Measurements from ENCODE around the gene NAP1L4.

GRCh38 chr11:3008746-3009336, 16.7 kb upstream of the NAP1L4 start:
- TF ChIP-seq SIN3A (IDR thresholded peaks at IDR 0.05; ENCODE audit: low read depth) (no peak), POLR2A (IDR thresholded peaks at IDR 0.05; ENCODE audit: borderline replicate concordance, extremely low read depth, insufficient read depth, insufficient read length) (no peak), CTCF (IDR thresholded peaks at IDR 0.05 in 2 of 3, conservative IDR thresholded peaks at IDR 0.05 in 1 of 3; ENCODE audit: borderline replicate concordance in 1 of 3, insufficient read depth in 1 of 3, low read depth in 2 of 3, low read length in 2 of 3) (no peak), EZH2 (IDR thresholded peaks at IDR 0.05) (no peak), ZNF274 (IDR thresholded peaks at IDR 0.05; ENCODE audit: low read depth, low read length) (no peak), POLR2AphosphoS5 (IDR thresholded peaks at IDR 0.05; ENCODE audit: low read depth, low read length) (no peak), EGR1 (IDR thresholded peaks at IDR 0.05; ENCODE audit: low read depth) (no peak), SP1 (IDR thresholded peaks at IDR 0.05; ENCODE audit: low read depth) (no peak), RAD21 (IDR thresholded peaks at IDR 0.05; ENCODE audit: low read depth) (no peak)
- TF ChIP-seq, protein P1, sequence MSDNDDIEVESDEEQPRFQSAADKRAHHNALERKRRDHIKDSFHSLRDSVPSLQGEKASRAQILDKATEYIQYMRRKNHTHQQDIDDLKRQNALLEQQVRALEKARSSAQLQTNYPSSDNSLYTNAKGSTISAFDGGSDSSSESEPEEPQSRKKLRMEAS (IDR thresholded peaks at IDR 0.05), result no peak

Measured in HCT116 (cell line).